G401 (cell line): ENCODE results near the gene ASCC2. TPM values are rescaled to one million over a fixed set of nuclear protein-coding genes. Genes with fewer than 3 reads are reported as not detected.
"Not testable (repeated sequence)": the region's sequence is repeated elsewhere in the genome, so short reads cannot be mapped to it uniquely, and the experiment has no call there.

Source experiments
- DNase-seq: peaks from one replicate; pipeline ENCODE4 v3.0.0-alpha.2; 2015; ENCODE audit warnings: low spot score
- in situ Hi-C: cut with HindIII; loops from 2 replicates; pipeline ENCODE4 v1.10.0; 2016; ENCODE audit warnings: low sequenced_read_pairs, mixed read lengths
- total RNA-seq: library from RNA; depleted of rRNA; stranded (reverse); fragments of >200 nt; shearing (Covaris generic); gene quantifications from 2 replicates; pipeline ENCODE4 v1.2.3, GENCODE V29; 2014

Gene ASCC2
- total RNA-seq, 1 experiment from 2014 or later, result 51.5 TPM

DNA sequence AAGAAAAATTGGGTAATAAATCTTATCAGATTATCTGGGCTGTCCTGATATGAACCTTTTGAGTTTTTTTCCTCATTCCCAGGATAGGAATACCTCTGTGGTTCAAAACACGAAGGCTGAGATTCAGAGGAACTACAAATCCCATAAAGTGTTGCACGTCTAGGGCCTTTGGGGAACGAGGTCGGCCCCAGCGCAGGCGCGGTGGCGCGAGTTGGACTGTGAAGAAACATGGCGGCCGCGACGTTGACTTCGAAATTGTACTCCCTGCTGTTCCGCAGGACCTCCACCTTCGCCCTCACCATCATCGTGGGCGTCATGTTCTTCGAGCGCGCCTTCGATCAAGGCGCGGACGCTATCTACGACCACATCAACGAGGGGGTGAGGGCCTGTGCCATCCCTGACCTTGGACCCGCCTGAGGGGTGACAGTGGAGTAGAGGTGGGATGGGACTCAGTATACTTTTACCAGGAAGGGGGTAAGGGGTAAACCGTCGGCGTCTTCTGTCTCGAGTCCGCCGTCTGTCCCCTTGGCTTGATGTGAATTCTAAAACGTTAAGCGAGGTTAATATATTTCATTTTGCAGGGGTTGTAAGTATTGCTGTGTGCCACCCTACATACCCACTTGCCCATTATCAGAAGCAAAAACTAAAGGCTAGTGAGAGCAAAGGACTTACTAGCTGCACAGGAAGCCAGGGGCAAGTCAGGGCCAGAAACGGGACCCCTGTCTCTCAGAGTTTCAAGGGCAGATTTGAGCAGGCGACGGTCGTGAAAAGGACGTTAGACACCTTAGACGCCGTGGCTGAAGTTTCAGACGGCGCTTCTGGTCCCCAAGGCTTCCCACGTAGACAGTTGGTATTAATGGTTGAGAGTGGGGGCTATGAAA is 70.7 kb downstream of the ASCC2 start, which contains the start of gene UQCR10:
TSS of gene UQCR10 (plus strand) at position 199 of the 881 bp plus-strand sequence. CDS start at position 229, 30 bp downstream.
- in situ Hi-C loops, result no loop called here
- peak; percentile 93 for DNase-seq

GRCh38 chr22:29766632-29767170 is 71.4 kb downstream of the ASCC2 start, which contains the start of gene ZMAT5:
ZMAT5 (minus strand) TSS chr22:29767007; CDS start chr22:29748544, 18,463 bp downstream.
- peak; percentile 98 for DNase-seq
- in situ Hi-C loops, result no loop called here

- DNase-seq, result no peak
- in situ Hi-C loops, result no loop called here
Observed at GRCh38 chr22:29765905-29766631, 72.0 kb downstream of the ASCC2 start.

- in situ Hi-C loops, result no loop called here
- DNase-seq, result no peak
Observed at GRCh38 chr22:29762263-29762662, 75.8 kb downstream of the ASCC2 start.

- in situ Hi-C loops, result no loop called here
- no peak for DNase-seq
Observed at GRCh38 chr22:29758959-29759358, 79.1 kb downstream of the ASCC2 start.

- in situ Hi-C loops, result no loop called here
Observed at GRCh38 chr22:29758068-29758622, 79.9 kb downstream of the ASCC2 start.

GRCh38 chr22:29757096-29757495 is 81.0 kb downstream of the ASCC2 start:
- in situ Hi-C loops, result no loop called here
- DNase-seq, result no peak

More at GRCh38 chr22:29758068-29758622, 79.9 kb downstream of the ASCC2 start:
- DNase-seq, result no peak

- in situ Hi-C loops, result no loop called here
- DNase-seq, result peak; percentile 18
Observed at GRCh38 chr22:29756341-29756740, 81.7 kb downstream of the ASCC2 start.

GRCh38 chr22:29755889-29756288 is 82.2 kb downstream of the ASCC2 start:
- peak; percentile 72 for DNase-seq
- in situ Hi-C loops, result no loop called here

- in situ Hi-C loops, DNase-seq: not testable (repeated sequence)
Observed at GRCh38 chr22:29754658-29755395, 83.2 kb downstream of the ASCC2 start.

- in situ Hi-C loops, result no loop called here
- no peak for DNase-seq
Observed at GRCh38 chr22:29753808-29754657, 84.0 kb downstream of the ASCC2 start.

DNA sequence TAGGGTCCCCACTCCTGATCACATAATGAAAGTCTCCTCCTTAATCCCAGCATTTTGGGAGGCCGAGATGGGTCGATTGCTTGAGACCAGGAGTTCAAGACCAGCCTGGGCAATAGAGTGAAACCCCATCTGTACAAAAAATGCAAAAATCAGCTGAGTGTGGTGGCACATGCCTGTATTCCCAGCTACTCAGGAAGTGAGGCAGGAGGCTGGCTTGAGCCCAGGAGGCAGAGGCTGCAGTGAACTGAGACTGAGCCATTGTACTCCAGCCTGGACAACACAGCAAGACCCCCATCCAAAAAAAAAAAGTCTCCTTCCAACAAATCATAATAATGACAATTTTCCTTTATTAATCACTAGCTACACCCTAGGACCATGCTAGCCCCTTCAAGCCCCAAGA is 86.4 kb downstream of the ASCC2 start:
- in situ Hi-C loops, result no loop called here
- no peak for DNase-seq

- no peak for DNase-seq
Observed at GRCh38 chr22:29750559-29751538, 87.2 kb downstream of the ASCC2 start.

DNA sequence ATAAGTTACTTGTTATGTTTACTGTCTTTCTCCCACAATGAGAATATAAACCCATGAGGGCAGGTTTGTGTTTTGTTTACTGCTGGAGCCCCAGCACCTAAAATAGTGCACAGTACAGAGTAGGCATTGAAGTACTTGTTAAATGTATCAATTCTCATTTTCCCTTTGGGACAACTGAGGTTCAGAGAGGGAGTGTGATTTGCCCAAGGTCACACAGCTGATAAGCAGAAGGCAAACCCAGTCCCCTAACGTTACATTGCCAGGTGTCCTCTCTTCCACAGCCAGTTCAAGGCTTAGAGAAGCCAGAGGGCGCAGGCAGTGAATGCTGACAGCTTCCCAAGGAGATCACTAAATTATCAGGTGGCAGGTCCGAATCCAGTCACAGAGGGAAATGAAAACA is 88.0 kb downstream of the ASCC2 start:
- in situ Hi-C loops, result no loop called here
- DNase-seq, result no peak

More at GRCh38 chr22:29750559-29751538, 87.2 kb downstream of the ASCC2 start:
- in situ Hi-C loops, result no loop called here

DNA sequence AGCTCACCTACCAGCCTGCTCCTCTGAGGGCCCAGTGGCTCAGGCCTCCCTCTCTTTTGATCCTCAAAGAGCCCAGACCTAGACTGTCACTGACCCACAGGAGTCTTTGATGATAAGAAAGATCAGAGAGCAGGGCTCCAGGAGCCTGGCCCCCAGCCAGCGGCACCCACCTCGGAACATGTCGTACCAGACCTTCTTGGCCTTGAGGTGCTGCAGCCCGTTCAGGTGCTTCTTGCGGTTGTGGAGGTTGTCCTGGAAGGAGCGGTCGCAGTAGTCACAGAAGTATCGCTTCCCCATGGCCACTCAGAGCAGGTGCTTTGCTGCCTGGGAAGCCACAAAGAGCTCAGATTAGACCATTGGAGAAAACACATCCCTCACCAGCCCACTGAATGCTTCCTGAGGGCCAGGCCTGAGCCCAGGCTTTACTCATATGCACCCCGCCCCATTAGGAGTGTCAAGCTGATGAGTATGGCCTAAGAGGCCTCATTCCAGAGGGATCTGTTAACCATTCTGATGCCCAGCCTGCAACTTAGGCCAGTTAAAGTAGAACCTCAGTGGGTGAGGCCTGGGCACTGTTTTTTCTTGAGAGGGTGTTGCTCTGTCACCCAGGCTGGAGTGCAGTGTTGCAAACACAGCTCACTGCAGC is 89.7 kb downstream of the ASCC2 start:
- DNase-seq, result no peak
- in situ Hi-C loops, result no loop called here

DNA sequence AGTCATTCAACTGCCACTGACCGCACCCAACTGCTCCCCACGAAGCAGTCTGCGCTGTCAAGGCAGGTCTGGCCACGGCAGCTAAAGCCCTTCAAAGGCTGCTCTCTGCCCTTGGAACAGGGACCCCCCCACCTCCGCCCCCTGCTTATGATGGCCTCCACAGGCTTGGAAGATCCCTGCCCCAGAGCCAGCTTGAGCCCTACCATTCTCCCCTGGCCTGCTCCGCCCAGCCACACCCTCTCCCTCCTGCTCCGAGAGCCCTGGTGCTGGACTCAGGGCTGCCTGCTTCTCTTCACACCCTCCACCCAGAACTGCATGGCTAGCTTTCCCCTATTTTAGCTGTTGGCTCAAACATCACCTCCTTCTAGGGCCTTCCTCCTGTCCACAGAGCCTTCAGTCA is 90.2 kb downstream of the ASCC2 start:
- in situ Hi-C loops, result no loop called here
- DNase-seq, result no peak
